Vagina (tissue), 2 donors: ENCODE results near the gene HSF2BP. TPM values are rescaled to one million over a fixed set of nuclear protein-coding genes. Genes with fewer than 3 reads are reported as not detected.

Experiments used
- DNase-seq, 2 donors: peaks; one replicate each; pipeline ENCODE4 v3.0.0-alpha.2; 2017; ENCODE audit errors: extremely low spot score in 2 of 2
- H3K27ac ChIP-seq: fragments of 200-600 bp; sonication (generic); one replicate; pipeline ENCODE4 v1.5.1; 2019
- H3K27me3 ChIP-seq: fragments of 200-600 bp; sonication (generic); one replicate; pipeline ENCODE4 v1.5.1; 2019
- H3K36me3 ChIP-seq, 2 donors: fragments of 200-600 bp; sonication (generic); one replicate each; pipeline ENCODE4 v1.5.1; 2017 to 2019
- H3K4me1 ChIP-seq: fragments of 200-600 bp; sonication (generic); one replicate; pipeline ENCODE4 v1.5.1; 2019
- H3K4me3 ChIP-seq, 2 donors: fragments of 200-600 bp; sonication (generic); 1 replicate in 1 of 2; 2 replicates in 1 of 2; pipeline ENCODE4 v1.5.1; 2016 to 2019
- H3K9me3 ChIP-seq: fragments of 200-600 bp; sonication (generic); one replicate; pipeline ENCODE4 v1.5.1; 2019
- CTCF ChIP-seq, 3 experiments: fragments of 450-650 bp in 2 of 3; fragments of 200-600 bp in 1 of 3; sonication (generic) in 1 of 3; IDR thresholded peaks; one replicate each; pipeline ENCODE4 v1.5.1; 2017 to 2019; ENCODE audit warnings: antibody characterized with exemption in 3 of 3, mild to moderate bottlenecking in 2 of 3, moderate library complexity in 2 of 3
- POLR2A ChIP-seq, 2 donors: fragments of 450-650 bp; IDR thresholded peaks; one replicate each; pipeline ENCODE4 v1.6.1; 2017; ENCODE audit warnings: antibody characterized with exemption in 2 of 2, mild to moderate bottlenecking in 2 of 2, moderate library complexity in 2 of 2
- POLR2AphosphoS5 ChIP-seq, 2 donors: sonication (generic); formaldehyde crosslinking; IDR thresholded peaks; one replicate each; pipeline ENCODE4 v1.9.0; 2017; ENCODE audit warnings: antibody characterized with exemption in 2 of 2, mild to moderate bottlenecking in 2 of 2, low read depth in 1 of 2; ENCODE audit not compliant: insufficient read depth in 1 of 2
- intact Hi-C: fragments of 100-400 bp; cut with DNase I; formaldehyde crosslinking; loops from one replicate; pipeline ENCODE4 v1.15.1; 2023
- total RNA-seq: library from RNA; depleted of rRNA; stranded (reverse); fragments of >200 nt; gene quantifications from one replicate; pipeline ENCODE4 v1.2.3, GENCODE V29; 2016

The HSF2BP gene
- total RNA-seq, 1 donor from 2014 or later: 2.7 TPM

DNA sequence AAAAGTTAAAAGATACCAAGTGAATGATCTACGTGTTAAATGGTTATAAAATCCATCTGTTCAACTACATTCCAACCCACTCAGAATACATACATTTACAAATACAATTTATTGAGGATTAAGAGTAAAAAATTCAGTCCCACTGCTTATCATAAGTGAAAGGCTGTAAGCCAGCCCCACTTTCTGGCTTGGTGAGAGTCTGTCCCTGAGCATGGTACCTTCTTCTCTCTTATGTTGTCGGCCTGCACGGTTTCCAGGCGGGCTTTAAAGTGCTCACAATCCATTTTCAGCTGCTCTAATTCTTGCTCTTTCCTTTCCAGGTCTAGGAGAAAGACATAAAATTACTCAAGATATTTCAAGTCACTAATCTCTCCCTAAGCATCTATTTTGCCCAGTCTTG lies 15.2 kb downstream of the HSF2BP start:
- Histone ChIP-seq H3K4me1 (peaks cover 17% of the 10 kb centered on the region), H3K27ac (no peak overlapping the region), H3K27me3 (no peaks in the 10 kb centered on the region), H3K36me3 (no peaks in the 10 kb centered on the region), H3K4me3 (no peak overlapping the region), H3K9me3 (no peaks in the 10 kb centered on the region)
- intact Hi-C loops: no loop called here
- no peak for TF ChIP-seq CTCF (IDR thresholded peaks at IDR 0.05)
- DNase-seq: no peak

DNA sequence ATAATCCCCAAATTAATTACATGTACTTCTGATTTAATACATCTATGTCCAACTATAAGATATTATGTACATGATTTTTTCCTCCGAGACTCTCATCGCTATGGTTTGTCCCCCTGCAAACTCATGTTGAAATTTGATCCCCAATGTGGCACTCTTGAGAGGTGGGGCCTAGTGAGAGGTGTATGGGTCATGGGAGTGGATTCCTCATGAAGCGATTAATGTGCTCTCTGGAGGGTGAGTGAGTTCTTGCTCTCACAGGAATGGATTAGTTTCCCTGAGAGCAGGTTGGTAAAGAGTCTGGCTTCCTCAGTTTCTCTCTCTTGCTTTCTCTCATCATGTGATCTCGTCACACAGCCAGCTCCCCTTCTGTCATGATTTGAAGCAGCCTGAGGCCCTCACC lies 16.1 kb downstream of the HSF2BP start:
- peaks cover 17% of the 10 kb centered on the region for H3K4me1 ChIP-seq
- H3K36me3 ChIP-seq: no peaks in the 10 kb centered on the region
- H3K27me3 ChIP-seq: no peaks in the 10 kb centered on the region
- intact Hi-C loops: no loop called here
- TF ChIP-seq POLR2AphosphoS5 (IDR thresholded peaks at IDR 0.05; ENCODE audit: insufficient read depth in 1 of 2, low read depth in 1 of 2) (no peak), POLR2A (IDR thresholded peaks at IDR 0.05) (no peak), CTCF (IDR thresholded peaks at IDR 0.05) (no peak)
- no peak for DNase-seq
- no peaks in the 10 kb centered on the region for H3K9me3 ChIP-seq
- H3K27ac ChIP-seq: no peak overlapping the region
- H3K4me3 ChIP-seq: no peak overlapping the region

- Histone ChIP-seq H3K27me3 (no peaks in the 10 kb centered on the region), H3K9me3 (no peaks in the 10 kb centered on the region), H3K27ac (no peak overlapping the region), H3K4me3 (no peak overlapping the region), H3K4me1 (peaks cover 6% of the 10 kb centered on the region), H3K36me3 (no peaks in the 10 kb centered on the region)
- no peak for TF ChIP-seq POLR2A (IDR thresholded peaks at IDR 0.05)
- intact Hi-C loops: no loop called here
- no peak for DNase-seq
Measured at GRCh38 chr21:43640400-43640799, 18.9 kb downstream of the HSF2BP start.

- H3K4me1 ChIP-seq: no peaks in the 10 kb centered on the region
- no peaks in the 10 kb centered on the region for H3K9me3 ChIP-seq
- no peak for DNase-seq
- intact Hi-C loops: no loop called here
- H3K27me3 ChIP-seq: no peaks in the 10 kb centered on the region
- TF ChIP-seq CTCF (IDR thresholded peaks at IDR 0.05): no peak
- no peak for TF ChIP-seq POLR2A (IDR thresholded peaks at IDR 0.05)
- peak in 1 of 2 donors; percentile 27 for TF ChIP-seq POLR2AphosphoS5 (IDR thresholded peaks at IDR 0.05; ENCODE audit: insufficient read depth in 1 of 2, low read depth in 1 of 2)
- no peak overlapping the region for H3K4me3 ChIP-seq
- no peak overlapping the region for H3K27ac ChIP-seq
- H3K36me3 ChIP-seq: no peaks in the 10 kb centered on the region
Measured at GRCh38 chr21:43639470-43640353, 19.6 kb downstream of the HSF2BP start.

- TF ChIP-seq CTCF (IDR thresholded peaks at IDR 0.05) (no peak), POLR2A (IDR thresholded peaks at IDR 0.05) (no peak), POLR2AphosphoS5 (IDR thresholded peaks at IDR 0.05; ENCODE audit: insufficient read depth in 1 of 2, low read depth in 1 of 2) (no peak)
- DNase-seq: no peak
- Histone ChIP-seq H3K4me3 (no peak overlapping the region), H3K27ac (no peak overlapping the region), H3K4me1 (no peaks in the 10 kb centered on the region), H3K36me3 (no peaks in the 10 kb centered on the region), H3K27me3 (no peaks in the 10 kb centered on the region), H3K9me3 (no peaks in the 10 kb centered on the region)
- intact Hi-C loops: no loop called here
Measured at GRCh38 chr21:43637530-43638158, 21.6 kb downstream of the HSF2BP start.
